Activated T-helper 17 cell treated with anti-CD3 and anti-CD28 coated beads, Interleukin-2, amount 50 U/mL, for 72 hours (primary cell): ENCODE results near the gene CAMK2D. TPM values are rescaled to one million over a fixed set of nuclear protein-coding genes. Genes with fewer than 3 reads are reported as not detected.
A peak's percentile ranks its signal among the peaks of the same experiment; 100 is the strongest.

ENCODE experiments used
- ATAC-seq: fragments of 150-1000 bp; cut with Tn5 transposase; replicated peaks from 2 replicates; pipeline ENCODE4 v1.10.0; 2021; ENCODE audit warnings: mild to moderate bottlenecking, moderate library complexity
- H3K27ac Mint-ChIP-seq: one replicate; pipeline ENCODE4 v1.8.0; 2022; ENCODE audit warnings: mixed read lengths
- H3K27me3 Mint-ChIP-seq: one replicate; pipeline ENCODE4 v1.8.0; 2022; ENCODE audit warnings: mixed read lengths
- H3K36me3 Mint-ChIP-seq: one replicate; pipeline ENCODE4 v1.8.0; 2022; ENCODE audit warnings: low read depth, mild to moderate bottlenecking, mixed read lengths
- H3K4me1 Mint-ChIP-seq: one replicate; pipeline ENCODE4 v1.8.0; 2022; ENCODE audit warnings: mixed read lengths
- H3K4me3 Mint-ChIP-seq: one replicate; pipeline ENCODE4 v1.8.0; 2022; ENCODE audit warnings: mild to moderate bottlenecking, mixed read lengths
- H3K9me3 Mint-ChIP-seq: one replicate; pipeline ENCODE4 v1.8.0; 2022; ENCODE audit warnings: mixed read lengths
- total RNA-seq, 2 donors: library from RNA; stranded (reverse); gene quantifications; one replicate each; pipeline ENCODE4 v1.2.3, GENCODE V29; 2022

Gene CAMK2D
- total RNA-seq, 2 donors from 2014 or later: 41.5 to 42.4 TPM

DNA sequence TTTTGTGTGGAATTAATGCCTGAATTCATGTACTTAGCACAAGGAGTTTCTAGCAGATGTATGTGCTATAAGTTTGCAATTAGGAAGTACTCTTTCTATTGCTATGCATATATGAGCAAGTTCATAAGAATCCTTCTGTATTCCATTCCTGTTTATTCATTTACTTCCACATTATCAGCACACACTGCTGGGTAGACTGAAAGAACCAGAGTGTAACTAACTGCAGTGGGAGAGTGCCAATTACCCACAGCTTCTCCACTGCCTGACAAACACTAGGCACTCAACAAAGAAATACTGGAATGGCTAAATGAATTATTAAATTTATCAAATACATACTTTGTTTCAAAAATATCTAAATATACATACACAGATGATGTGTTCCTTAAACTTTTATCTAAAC, 219.6 kb downstream of the CAMK2D start:
- no peaks in the 10 kb centered on the region for H3K9me3 Mint-ChIP-seq
- no peak for ATAC-seq
- H3K4me1 Mint-ChIP-seq: peaks cover 13% of the 10 kb centered on the region
- no peaks in the 10 kb centered on the region for H3K27me3 Mint-ChIP-seq
- peaks cover 73% of the 10 kb centered on the region for H3K36me3 Mint-ChIP-seq
- no peak overlapping the region for H3K4me3 Mint-ChIP-seq
- no peak overlapping the region for H3K27ac Mint-ChIP-seq

GRCh38 chr4:113540859-113541258, 220.7 kb downstream of the CAMK2D start:
- ATAC-seq: peak; percentile 70
- peaks cover 74% of the 10 kb centered on the region for H3K36me3 Mint-ChIP-seq
- no peaks in the 10 kb centered on the region for H3K9me3 Mint-ChIP-seq
- no peaks in the 10 kb centered on the region for H3K27me3 Mint-ChIP-seq
- H3K4me1 Mint-ChIP-seq: peaks cover 13% of the 10 kb centered on the region
- peak overlapping the region; percentile 46 for H3K4me3 Mint-ChIP-seq
- H3K27ac Mint-ChIP-seq: peak overlapping the region; percentile 86

DNA sequence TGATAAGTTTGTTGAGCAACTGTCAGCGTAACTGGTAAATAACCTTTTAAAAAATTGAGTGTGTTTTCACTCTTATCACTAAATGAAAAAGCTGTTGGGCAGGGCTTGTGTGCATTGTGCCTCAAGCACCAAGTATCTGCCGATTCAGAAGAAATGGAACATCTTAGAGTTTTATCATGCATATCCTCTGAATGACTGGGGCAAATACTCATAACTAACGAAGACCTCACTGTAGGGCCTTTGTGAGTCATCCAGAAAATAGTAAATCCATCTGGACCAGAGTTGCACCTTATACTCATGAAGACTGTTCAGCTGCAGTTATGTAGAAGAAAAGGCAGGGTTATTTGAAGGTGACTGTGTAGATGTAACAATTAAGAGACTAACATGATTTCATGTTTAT, 222.1 kb downstream of the CAMK2D start:
- peak; percentile 85 for ATAC-seq
- Mint-ChIP-seq H3K9me3 (no peaks in the 10 kb centered on the region), H3K27ac (peak overlapping the region; percentile 86)

DNA sequence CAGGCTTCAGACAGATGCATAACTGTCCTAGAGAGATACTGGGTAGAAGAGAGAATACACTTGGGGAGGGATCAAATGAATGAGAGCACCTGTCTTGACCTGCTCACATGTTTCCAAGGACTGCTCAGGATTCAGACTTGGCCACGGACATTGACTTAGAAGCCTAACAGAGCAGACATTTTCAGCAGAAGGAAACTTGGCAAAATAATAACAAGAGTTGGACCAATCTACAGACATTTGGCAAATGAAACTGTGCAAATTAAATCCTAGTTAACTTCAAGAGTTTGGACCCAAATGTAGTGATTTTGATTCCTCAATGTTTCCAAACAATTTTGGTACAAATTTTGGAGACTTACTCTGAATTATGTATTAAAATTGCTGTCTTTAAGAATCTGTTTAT, 223.9 kb downstream of the CAMK2D start:
- no peak for ATAC-seq
- Mint-ChIP-seq H3K4me1 (peaks cover 13% of the 10 kb centered on the region), H3K4me3 (no peak overlapping the region)

More for the DNA sequence above, 222.1 kb downstream of the CAMK2D start:
- peaks cover 13% of the 10 kb centered on the region for H3K4me1 Mint-ChIP-seq
- peak overlapping the region; percentile 45 for H3K4me3 Mint-ChIP-seq
- no peaks in the 10 kb centered on the region for H3K27me3 Mint-ChIP-seq
- H3K36me3 Mint-ChIP-seq: peaks cover 78% of the 10 kb centered on the region

DNA sequence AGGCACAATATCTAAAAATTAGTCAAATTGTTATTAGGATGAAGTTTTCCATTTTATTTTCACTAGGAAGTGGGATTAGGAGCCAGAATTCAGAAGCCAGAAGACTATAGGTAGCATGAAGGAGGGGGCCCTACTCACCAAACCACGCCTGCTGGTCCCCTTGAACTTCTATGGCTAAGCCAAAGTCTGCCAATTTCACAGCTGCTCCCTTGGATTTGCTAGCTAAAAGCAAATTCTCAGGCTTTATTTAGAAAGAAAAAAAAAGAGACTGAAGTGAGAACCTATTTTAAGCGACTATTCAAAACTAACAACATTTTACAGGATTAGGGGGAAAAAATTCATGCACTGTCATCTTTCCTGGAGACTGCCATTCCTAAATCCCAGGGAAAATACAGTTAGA, 224.3 kb downstream of the CAMK2D start:
- Mint-ChIP-seq H3K36me3 (peaks cover 77% of the 10 kb centered on the region), H3K4me3 (no peak overlapping the region), H3K4me1 (peaks cover 13% of the 10 kb centered on the region), H3K27me3 (no peaks in the 10 kb centered on the region), H3K27ac (no peak overlapping the region), H3K9me3 (no peaks in the 10 kb centered on the region)
- ATAC-seq: no peak

More for the DNA sequence above, 223.9 kb downstream of the CAMK2D start:
- H3K27ac Mint-ChIP-seq: no peak overlapping the region
- H3K9me3 Mint-ChIP-seq: no peaks in the 10 kb centered on the region
- no peaks in the 10 kb centered on the region for H3K27me3 Mint-ChIP-seq
- H3K36me3 Mint-ChIP-seq: peaks cover 76% of the 10 kb centered on the region

DNA sequence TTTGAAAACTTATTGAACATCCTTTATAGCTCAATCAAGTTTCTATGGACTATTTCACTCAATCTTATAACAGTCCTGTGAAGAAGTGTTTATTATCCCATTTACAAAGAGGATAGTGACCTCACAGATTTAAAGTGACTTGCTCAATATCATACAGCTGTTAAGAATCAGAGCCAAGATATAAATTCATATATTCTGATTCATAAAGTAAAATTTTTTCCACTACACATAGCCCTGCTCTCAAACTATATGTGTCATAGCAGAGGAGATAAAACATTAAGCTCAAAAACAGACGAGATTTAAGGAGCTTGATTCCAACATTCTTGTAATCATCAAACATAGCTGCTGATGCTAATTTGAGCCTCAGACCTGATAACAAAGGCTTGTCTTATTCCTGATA, 226.8 kb downstream of the CAMK2D start:
- H3K9me3 Mint-ChIP-seq: no peaks in the 10 kb centered on the region
- no peak for ATAC-seq
- H3K36me3 Mint-ChIP-seq: peaks cover 88% of the 10 kb centered on the region

GRCh38 chr4:113531572-113531971, 230.0 kb downstream of the CAMK2D start:
- ATAC-seq: no peak
- Mint-ChIP-seq H3K36me3 (peaks cover 94% of the 10 kb centered on the region), H3K27ac (no peak overlapping the region), H3K9me3 (no peaks in the 10 kb centered on the region), H3K27me3 (no peaks in the 10 kb centered on the region), H3K4me1 (no peaks in the 10 kb centered on the region), H3K4me3 (no peak overlapping the region)

More for the DNA sequence above, 226.8 kb downstream of the CAMK2D start:
- H3K27ac Mint-ChIP-seq: no peak overlapping the region
- peaks cover 7% of the 10 kb centered on the region for H3K4me1 Mint-ChIP-seq
- no peak overlapping the region for H3K4me3 Mint-ChIP-seq
- H3K27me3 Mint-ChIP-seq: no peaks in the 10 kb centered on the region

DNA sequence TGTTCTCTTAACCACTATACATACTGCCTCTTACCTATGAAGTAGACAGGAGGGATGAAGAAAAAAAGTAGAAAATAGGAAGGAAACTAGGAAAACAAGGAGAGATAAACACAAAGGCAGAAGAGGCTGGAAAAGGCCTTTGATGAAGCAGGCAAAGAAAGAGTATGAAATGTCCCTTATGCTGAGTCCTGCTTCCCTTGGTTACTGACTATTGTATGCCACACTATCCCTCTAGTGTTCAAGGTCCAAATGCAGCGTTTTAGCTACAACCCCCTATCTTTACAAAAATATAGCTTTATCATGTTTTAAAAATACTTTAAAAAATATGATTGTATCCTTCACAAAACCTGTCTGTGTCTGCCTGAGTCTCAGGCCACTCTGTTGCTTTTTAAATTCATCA, 233.1 kb downstream of the CAMK2D start:
- no peak for ATAC-seq
- Mint-ChIP-seq H3K4me1 (peaks cover 12% of the 10 kb centered on the region), H3K36me3 (peaks cover 95% of the 10 kb centered on the region), H3K27ac (no peak overlapping the region), H3K4me3 (no peak overlapping the region), H3K27me3 (no peaks in the 10 kb centered on the region), H3K9me3 (no peaks in the 10 kb centered on the region)

DNA sequence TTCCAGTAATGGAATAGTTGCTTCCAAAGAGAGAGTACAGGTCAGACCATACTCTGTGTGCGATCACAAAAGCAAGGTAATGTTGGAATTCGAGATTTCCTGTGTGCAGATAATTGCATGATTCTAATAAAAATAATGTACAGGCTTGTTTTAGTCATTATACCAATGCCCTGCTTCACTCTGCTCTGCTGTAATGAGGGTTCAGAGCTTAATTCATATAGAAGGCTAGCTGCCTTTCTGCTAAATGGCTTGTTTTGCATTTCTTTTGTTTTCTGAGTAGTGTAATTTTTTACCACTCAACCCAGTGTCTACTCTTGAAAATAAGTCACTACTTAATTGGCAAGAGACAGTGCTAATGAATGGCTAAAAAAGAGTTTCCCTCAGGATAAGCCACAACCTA, 236.0 kb downstream of the CAMK2D start:
- Mint-ChIP-seq H3K4me1 (peaks cover 12% of the 10 kb centered on the region), H3K4me3 (no peak overlapping the region), H3K27ac (no peak overlapping the region), H3K36me3 (peaks cover 93% of the 10 kb centered on the region), H3K9me3 (no peaks in the 10 kb centered on the region), H3K27me3 (no peaks in the 10 kb centered on the region)
- no peak for ATAC-seq

DNA sequence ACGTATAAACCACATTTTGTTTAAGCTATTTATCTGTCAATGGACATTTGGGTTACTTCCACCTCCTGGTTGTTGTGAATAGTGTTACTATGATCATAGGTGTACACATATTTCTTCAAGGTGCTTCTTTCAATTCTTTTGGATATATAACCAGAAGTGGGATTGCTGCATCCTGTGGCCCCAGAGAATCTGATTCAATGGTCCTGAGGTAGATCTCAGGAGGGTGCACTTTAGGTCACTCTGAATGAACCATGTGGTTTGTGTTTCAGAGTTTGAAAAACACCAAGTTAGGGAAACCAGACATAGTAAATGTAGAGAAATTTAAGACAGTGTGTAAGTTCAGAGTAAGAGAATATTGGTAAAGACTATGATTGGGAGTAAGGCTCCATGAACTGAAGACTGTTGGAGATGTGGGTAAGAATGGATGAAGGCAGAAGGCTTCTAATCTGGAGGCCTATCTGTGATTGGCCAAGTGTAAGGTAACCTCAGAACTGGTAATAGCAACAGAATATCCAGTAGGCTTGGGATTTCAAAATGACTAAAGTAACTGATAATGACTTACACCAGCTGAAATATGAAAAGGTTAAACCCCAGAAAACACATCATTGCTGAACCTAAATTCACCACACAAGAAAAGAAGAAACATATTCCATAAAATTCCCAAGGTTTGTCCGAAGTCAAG, 236.9 kb downstream of the CAMK2D start:
- Mint-ChIP-seq H3K27ac (peak overlapping the region; percentile 3), H3K4me1 (peaks cover 12% of the 10 kb centered on the region), H3K9me3 (no peaks in the 10 kb centered on the region), H3K4me3 (no peak overlapping the region), H3K27me3 (no peaks in the 10 kb centered on the region), H3K36me3 (peaks cover 94% of the 10 kb centered on the region)
- peak; percentile 68 for ATAC-seq

GRCh38 chr4:113524096-113524495, 237.4 kb downstream of the CAMK2D start:
- peak overlapping the region; percentile 3 for H3K27ac Mint-ChIP-seq
- H3K4me3 Mint-ChIP-seq: no peak overlapping the region
- no peaks in the 10 kb centered on the region for H3K9me3 Mint-ChIP-seq
- H3K27me3 Mint-ChIP-seq: no peaks in the 10 kb centered on the region
- H3K36me3 Mint-ChIP-seq: peaks cover 92% of the 10 kb centered on the region
- ATAC-seq: peak; percentile 80
- peaks cover 12% of the 10 kb centered on the region for H3K4me1 Mint-ChIP-seq

GRCh38 chr4:113522433-113522832, 239.1 kb downstream of the CAMK2D start:
- peaks cover 92% of the 10 kb centered on the region for H3K36me3 Mint-ChIP-seq
- no peak for ATAC-seq
- H3K9me3 Mint-ChIP-seq: no peaks in the 10 kb centered on the region
- peaks cover 12% of the 10 kb centered on the region for H3K4me1 Mint-ChIP-seq
- no peaks in the 10 kb centered on the region for H3K27me3 Mint-ChIP-seq
- H3K27ac Mint-ChIP-seq: no peak overlapping the region
- no peak overlapping the region for H3K4me3 Mint-ChIP-seq

DNA sequence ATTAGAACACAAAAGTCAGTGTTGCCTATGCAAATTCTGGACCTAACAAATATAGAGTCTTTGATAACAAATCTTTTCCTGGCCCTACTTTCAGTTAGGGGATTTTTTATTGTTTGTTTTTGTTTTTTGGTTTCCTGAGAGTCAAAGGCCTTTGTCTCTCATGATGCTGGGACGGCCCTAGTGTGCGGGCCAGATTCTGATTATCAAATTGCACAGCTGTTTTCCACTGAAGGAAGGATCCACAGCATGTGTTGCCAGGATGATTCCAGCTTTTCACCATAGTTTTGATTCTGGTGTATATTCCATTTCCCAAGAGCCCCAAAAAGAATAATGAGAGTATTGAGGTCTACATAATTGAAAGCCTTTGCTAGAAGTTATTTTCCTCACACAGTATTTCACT, 248.2 kb downstream of the CAMK2D start:
- Mint-ChIP-seq H3K27me3 (no peaks in the 10 kb centered on the region), H3K27ac (no peak overlapping the region)

DNA sequence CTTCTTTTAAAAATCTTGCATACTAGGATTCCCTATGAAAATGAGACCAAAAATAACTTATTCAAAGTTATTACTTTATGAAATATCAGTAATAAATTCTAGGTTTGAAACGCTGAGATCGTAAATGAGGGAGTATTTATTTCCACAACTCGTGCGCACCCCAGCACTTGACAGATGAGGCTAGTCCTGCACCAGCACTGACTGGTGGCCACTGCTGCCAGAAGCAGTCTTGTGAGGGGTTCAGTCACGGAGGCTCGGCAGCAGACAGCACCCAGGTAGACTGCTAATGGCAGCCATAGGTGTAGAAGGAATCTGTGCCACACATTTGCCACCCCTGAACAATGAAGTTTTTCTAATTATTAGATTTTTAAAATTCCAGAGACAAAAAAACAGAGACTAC, 248.7 kb downstream of the CAMK2D start:
- Mint-ChIP-seq H3K9me3 (no peaks in the 10 kb centered on the region), H3K4me3 (no peak overlapping the region), H3K36me3 (peaks cover 92% of the 10 kb centered on the region), H3K27me3 (no peaks in the 10 kb centered on the region), H3K27ac (no peak overlapping the region), H3K4me1 (no peaks in the 10 kb centered on the region)
- ATAC-seq: no peak

More for the DNA sequence above, 248.2 kb downstream of the CAMK2D start:
- ATAC-seq: no peak
- H3K9me3 Mint-ChIP-seq: no peaks in the 10 kb centered on the region
- H3K4me3 Mint-ChIP-seq: no peak overlapping the region
- no peaks in the 10 kb centered on the region for H3K4me1 Mint-ChIP-seq
- H3K36me3 Mint-ChIP-seq: peaks cover 92% of the 10 kb centered on the region

DNA sequence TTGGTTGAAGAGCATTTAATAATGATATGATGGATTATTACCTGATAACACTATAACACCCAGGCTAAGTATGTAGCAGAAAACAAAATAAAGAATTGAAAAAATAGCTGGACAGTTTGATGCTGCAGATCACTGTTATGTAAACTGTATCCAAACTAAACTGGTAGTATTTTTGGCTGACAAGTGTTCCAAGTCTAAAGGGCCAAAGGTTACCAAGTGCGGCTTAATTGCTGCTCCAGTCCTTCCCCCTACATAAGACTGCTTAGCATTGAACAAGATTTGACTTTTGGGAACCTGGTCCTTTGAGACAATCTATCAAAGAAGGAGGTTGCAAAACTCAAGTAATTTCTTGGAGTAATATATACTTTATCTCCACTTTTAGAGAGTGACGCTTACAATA, 249.6 kb downstream of the CAMK2D start:
- Mint-ChIP-seq H3K36me3 (peaks cover 92% of the 10 kb centered on the region), H3K4me1 (no peaks in the 10 kb centered on the region), H3K4me3 (no peak overlapping the region), H3K27ac (no peak overlapping the region), H3K27me3 (no peaks in the 10 kb centered on the region), H3K9me3 (no peaks in the 10 kb centered on the region)
- ATAC-seq: no peak
